Measurements from ENCODE around the gene KATNAL1.
"Not testable (repeated sequence)": the region's sequence is repeated elsewhere in the genome, so short reads cannot be mapped to it uniquely, and the experiment has no call there.

Gene KATNAL1

DNA sequence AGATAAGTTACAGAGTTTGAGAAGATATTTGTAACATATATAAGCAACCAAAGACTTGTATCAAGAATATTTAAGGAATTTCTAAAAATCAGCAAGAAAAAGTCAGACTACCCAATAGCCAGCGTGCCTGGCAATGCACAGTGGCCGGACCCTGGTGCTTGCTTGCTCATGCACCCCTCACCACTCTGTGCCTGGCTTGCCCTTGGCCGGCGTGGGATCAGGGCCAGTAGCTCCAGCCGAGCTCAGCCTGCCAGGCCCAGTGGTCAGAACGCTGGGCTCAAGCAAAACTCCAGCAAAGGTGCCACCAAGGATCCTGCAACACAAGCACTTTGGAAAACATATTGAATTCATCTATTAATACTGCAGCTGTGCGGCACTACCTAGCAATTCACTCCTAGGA lies 95.1 kb downstream of the KATNAL1 start:
- no peak for DNase-seq (ENCODE audit: low read depth in 3 of 3)

DNA sequence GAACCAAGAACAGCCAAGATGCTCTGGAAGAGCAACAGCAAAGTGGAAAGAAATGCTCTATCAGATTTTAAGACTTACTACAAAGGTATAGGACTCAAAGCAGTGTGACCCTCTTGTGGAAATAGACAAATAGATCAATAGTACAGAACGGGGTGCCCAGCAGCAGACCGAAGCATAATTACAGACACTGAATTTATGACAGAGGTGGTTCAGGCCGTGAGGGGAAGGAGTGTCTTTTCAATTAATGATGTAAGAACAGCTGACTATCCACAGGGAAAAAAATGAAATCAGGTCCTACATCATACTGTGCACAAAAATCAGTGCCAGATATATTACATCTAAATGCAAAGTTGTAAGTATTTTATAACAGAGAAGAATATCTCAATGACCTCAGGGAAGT lies 95.6 kb downstream of the KATNAL1 start:
- no peak for DNase-seq (ENCODE audit: low read depth in 3 of 3)

- DNase-seq (ENCODE audit: low read depth in 3 of 3): no peak
Measured at GRCh38 chr13:30204564-30204963, 102.8 kb downstream of the KATNAL1 start.

GRCh38 chr13:30196025-30196424 lies 111.3 kb downstream of the KATNAL1 start:
- no peak for DNase-seq (ENCODE audit: low read depth in 3 of 3)

- no peak for DNase-seq (ENCODE audit: low read depth in 3 of 3)
Measured at GRCh38 chr13:30194906-30195305, 112.4 kb downstream of the KATNAL1 start.

DNA sequence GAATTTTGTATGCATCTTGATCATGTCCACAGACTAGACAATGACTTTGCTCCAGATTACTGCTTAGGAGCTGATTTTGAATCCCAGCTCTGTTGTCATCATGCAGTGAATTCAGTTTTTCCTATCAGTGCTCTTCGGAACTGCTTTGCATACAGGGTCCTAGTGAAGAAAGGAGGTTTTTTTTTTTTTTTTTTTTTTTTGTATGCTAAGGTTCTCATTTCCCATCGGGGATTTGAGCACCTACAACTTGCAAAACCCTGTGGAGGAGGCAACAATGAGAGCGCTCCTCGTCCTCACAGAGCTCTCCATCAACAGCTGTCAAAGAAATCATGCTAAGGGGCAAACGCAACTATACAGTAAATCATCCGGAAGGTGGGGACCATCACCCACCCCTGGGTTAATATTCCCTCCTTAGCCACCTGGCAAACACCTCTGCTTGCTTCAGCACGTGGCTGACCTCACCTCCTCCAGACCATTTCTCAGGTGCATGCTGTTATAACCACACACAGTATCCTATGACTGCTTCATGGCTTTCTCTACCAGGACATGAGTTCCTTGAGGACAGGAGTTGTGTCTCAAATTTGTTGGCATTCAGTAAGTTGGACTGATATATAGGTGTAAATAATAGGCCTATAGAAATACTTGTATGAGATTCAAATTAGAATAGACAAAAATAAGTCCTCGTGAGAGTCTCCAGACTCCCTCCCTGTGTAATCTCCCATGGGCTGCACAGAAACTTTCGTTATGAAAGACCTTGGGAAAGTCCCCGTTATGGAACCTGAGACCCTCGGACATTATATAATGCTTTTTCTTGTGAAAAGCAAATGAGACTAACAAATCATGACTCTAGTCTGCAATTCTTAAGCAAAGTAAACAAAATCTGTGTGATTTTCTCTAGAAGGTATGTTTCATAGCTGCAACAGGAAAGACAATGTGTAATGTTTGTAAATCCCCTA lies 113.8 kb downstream of the KATNAL1 start:
- DNase-seq (ENCODE audit: low read depth in 3 of 3): no peak

GRCh38 chr13:30192320-30193093 lies 114.8 kb downstream of the KATNAL1 start:
- no peak for DNase-seq (ENCODE audit: low read depth in 3 of 3)

GRCh38 chr13:30191491-30192100 lies 115.8 kb downstream of the KATNAL1 start:
- DNase-seq (ENCODE audit: low read depth in 3 of 3): no peak

GRCh38 chr13:30186634-30187415 lies 120.5 kb downstream of the KATNAL1 start:
- DNase-seq (ENCODE audit: low read depth in 3 of 3): no peak

GRCh38 chr13:30181888-30182651 lies 125.3 kb downstream of the KATNAL1 start:
- DNase-seq (ENCODE audit: low read depth in 3 of 3): no peak

GRCh38 chr13:30179597-30180276 lies 127.6 kb downstream of the KATNAL1 start:
- DNase-seq (ENCODE audit: low read depth in 3 of 3): no peak

GRCh38 chr13:30178976-30179375 lies 128.4 kb downstream of the KATNAL1 start:
- DNase-seq (ENCODE audit: low read depth in 3 of 3): no peak

DNA sequence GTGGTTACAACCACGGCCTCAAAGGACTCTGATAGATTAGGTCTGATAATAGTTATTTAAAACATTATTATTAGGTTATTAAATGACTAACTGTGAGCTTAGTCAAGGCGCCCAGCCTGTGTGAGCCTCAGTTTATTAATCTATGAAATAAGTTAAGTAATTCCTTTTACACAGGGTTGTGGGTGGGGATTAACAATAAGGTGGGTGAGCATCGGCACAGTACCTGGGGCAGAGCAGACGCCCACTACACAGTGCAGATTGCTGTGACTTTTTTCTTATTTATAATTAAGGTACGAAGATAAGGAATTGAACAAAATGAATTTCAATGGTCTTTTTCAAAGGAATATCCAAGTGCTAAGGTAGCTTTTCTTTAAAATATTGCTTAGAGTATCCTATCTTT lies 132.2 kb downstream of the KATNAL1 start:
- DNase-seq (ENCODE audit: low read depth in 3 of 3): no peak

DNA sequence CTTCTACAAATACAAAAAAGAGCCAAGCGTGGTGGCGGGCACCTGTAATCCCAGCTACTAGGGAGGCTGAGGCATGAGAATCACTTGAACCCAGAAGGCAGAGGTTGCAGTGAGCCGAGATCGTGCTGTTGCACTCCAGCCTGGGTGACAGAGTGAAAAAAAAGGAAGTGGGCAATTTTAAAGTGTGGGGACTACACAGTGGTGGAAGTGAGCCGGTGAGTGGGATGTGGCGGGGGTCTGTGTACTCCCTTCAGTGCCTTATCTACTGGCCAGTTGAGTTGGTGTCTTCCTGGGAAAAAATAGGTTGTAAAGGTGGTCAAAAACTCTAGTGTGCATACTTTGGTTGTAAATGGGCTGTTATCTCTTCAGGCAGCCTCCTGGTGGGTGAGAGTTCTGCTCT lies 133.1 kb downstream of the KATNAL1 start:
- not testable (repeated sequence) for DNase-seq (ENCODE audit: low read depth in 3 of 3)

GRCh38 chr13:30173303-30173610 lies 134.1 kb downstream of the KATNAL1 start:
- no peak for DNase-seq (ENCODE audit: low read depth in 3 of 3)

DNA sequence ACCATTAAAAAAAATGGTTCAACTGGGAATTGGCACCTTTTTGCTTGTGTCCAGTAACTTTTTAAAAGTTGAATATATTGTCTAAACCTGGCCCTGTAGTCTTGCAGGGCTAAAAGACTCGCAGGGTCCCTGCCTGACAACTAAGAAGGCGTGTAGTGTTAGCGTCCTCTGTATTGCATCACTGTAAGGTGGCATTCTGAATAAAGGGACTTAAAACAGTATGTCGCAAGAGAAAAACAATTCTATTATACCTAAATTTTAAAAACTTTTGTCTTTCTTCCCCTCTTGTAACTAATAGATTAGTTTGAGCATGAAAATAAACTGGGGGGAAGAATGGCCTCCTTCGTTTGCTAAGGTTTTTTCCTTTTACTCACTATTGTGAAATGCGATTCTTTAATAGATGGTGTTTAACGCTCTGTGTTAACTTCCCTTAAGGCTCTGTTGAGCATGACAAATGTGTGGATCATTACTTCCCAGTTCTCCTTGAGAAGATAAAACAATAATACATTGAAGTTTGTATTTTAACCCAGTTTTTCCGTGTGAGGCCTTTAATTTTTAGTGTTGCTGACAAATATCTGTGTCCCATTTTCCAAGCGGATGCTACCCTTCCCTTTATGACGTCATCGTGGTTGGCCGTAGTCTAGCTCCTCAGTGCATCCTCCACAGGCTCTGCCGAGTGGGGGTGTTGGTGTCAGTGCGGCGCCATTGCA lies 134.6 kb downstream of the KATNAL1 start:
- no peak for DNase-seq (ENCODE audit: low read depth in 3 of 3)

DNA sequence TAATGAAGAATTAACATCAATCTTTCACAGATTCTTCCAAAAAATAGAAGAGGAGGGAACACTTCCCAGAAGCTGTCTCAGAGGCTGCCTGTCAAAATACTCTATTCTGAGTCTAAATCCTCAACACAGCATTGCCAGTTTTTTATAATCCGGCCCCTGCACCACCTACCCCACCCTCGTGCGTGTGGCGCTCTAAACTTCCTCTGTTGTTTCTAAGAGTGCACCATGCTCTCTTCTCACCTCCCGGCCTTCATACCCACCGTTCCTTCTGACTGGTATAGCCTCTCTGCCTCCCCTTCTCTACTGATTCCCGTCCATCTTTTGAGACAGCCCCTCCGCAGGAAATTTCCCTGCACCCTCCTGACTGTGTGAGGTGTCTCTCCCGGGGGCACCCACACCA lies 136.8 kb downstream of the KATNAL1 start:
- DNase-seq (ENCODE audit: low read depth in 3 of 3): no peak

GRCh38 chr13:30169442-30169841 lies 137.9 kb downstream of the KATNAL1 start:
- no peak for DNase-seq (ENCODE audit: low read depth in 3 of 3)

- no peak for DNase-seq (ENCODE audit: low read depth in 3 of 3)
Measured at GRCh38 chr13:30165796-30166195, 141.6 kb downstream of the KATNAL1 start.

- no peak for DNase-seq (ENCODE audit: low read depth in 3 of 3)
Measured at GRCh38 chr13:30165071-30165470, 142.3 kb downstream of the KATNAL1 start.

All from stimulated activated CD4-positive, alpha-beta T cell treated with anti-CD3 and anti-CD28 coated beads, TNF-alpha, amount 100 ng/mL, for 4 hours (primary cell).